HG02588 (cell line): ENCODE data around the gene ARHGAP35.
A peak's percentile ranks its signal among the peaks of the same experiment; 100 is the strongest.
"Not testable (repeated sequence)": the region's sequence is repeated elsewhere in the genome, so short reads cannot be mapped to it uniquely, and the experiment has no call there.

Source experiments
- ATAC-seq: cut with Tn5 transposase; IDR thresholded peaks from one replicate; pipeline ENCODE4 v1.9.1; 2021; ENCODE audit warnings: mild to moderate bottlenecking, moderate library complexity; ENCODE audit not compliant: unreplicated experiment

Gene ARHGAP35

DNA sequence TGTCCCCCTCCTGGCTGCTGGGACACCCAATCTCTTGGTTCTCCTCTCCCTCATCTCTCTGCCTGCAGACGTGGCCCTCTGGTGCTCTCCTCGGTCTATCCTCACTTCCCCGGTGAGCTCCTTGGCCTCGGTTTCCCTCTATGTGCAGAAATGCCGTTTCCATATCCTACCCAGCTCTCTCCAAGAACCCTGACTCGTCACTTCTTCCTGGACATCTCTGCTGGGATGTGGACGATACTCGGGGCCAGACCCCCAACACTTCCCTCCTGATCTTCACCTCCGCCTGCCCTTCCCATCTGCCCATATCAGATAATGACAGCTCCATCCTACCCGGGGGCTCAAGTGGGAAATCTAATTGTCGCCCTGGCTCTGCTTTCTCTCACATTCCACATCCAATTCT, 18.0 kb upstream of the ARHGAP35 start:
- ATAC-seq: no peak

DNA sequence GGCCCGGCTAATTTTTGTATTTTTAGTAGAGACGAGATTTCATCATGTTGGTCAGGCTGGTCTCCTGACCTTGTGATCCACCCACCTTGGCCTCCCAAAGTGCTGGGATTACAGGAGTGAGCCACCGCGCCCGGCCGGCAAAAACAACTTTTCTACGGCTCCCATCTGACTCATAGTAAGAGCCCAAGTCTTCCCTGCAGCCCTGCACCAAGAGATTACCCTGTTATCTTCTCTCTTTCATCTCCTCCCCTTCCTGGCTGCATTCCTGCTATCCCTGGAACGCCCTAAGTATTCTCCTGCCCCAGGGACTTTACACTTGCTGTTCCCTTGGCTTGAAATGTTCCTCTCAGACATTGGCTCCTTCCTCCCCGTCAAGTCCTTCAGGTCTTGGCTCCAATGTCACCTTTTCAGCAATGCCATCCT, 16.7 kb upstream of the ARHGAP35 start:
- no peak for ATAC-seq

DNA sequence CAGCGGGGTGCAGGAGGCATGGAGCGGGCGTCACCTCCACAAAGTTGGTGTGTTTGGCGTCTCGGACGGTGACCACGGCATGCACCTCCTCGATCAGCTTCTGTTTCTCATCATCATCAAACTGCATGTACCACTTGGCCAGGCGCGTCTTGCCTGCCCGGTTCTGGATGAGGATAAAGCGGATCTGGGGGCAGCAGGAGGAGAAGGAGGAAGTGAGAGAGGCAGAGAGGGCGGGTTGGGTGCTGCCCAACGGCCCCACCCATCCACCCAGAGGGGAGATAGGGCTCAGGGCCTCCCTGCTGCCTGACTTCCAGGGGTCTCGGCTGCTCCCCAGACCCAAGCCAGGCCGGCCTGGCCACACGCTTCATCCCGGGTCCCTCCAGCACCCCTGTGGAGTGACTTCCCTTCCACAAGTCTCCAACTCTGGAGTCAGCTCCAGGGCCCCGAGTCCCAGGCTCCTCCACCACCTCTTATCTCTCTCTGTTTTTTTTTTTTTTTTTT, 14.8 kb upstream of the ARHGAP35 start:
- no peak for ATAC-seq

DNA sequence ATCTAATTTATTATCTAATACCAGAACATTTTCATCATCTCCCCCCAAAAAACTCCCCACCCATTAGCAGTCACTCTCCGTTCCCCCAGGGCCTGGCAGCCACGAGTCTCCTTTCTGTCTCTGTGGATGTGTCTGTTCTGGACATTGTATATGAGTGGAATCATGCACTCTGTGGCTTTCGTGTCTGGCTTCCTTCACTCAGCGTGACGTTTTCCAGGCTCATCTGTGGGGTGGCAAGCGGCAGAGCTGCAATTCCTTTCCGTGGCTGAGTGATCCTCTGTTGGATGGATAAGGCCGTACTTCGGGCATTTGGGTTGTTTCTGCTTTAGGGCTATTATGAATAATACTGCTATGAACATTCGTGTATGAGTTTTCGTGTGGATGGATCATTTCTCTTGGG, 13.3 kb upstream of the ARHGAP35 start:
- ATAC-seq: no peak

DNA sequence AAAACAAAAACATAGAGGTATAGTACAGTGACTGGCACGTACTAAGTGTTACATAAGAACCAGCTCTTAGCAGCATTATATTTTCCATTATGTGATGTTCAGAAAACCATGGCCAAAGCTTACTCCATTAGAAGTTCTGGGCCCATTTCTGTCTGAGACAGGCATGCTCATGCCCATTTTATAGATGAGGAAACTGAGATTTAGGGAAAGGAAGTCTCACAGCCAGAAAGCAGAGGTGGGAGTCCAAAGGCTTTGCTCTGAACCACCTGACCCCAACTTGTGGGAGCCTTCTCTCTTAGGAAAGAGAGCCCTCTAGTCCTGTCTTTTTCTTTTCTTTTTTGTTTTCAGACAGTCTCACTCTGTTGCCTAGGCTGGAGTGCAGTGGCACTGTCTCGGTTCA, 12.4 kb upstream of the ARHGAP35 start:
- ATAC-seq: no peak

DNA sequence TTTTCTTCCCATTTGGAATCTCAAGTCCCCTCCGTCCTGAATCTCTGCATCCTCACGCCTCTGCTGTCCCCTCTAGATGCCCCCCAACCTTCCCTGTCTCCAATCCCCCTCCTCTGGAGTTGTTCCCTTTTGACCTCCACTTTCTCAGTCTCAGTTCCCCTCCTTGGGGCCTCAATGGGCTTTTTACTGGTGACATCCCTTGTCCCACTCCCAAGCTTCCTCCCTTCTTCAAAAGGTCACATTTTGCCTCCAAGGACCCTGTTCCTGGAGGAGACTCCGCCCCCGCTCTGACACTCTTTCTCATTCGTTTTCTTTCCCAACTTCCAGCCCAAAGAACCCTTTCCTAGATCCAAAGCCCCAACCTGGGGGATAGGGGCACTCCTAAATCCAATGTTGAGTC, 11.2 kb upstream of the ARHGAP35 start:
- no peak for ATAC-seq

DNA sequence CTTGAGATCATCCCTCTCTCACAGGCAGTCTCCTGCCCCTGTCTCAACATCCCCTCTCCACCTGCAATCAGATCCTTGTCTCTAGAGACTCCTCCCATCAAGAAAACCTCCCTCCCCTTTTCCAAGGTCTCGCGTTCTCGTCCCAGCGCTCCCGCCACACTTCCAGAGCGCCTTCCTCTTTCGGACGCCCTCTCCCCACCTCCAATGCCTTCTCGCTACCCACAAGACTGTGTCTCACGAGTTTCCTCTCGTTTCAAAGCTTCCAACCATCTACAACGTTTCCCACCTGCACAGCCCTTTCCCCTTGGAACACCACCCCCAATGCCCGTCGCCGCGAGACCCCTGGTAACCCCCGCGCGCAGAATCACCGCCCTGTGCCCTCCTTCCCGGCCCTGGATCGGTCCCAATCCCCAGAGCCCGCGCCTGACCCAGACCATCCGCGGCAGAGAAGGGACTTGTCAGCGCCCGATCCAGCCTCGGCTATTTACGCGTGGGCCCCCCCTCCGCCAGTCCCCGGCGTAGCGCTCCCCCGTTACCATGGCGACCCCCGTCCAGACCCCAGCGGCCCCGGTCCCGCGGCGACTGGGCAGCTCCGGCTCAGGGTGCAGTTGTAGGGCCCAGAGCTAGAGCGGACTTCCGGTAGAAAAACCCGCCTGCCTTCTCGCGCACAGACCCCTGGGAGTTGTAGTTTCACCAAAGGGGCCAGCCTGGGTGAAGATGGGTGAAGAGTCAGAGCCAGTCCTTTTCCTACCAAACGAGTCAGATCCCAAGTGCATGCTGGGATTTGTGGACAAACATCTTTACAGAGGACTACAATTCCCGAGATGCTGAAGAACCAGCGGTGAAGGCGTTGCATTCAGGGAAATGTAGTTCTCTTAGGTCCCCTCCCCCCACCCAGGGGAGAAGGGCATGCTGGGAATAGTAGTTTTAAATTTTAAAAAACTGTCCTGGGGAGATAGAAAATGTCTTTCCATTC, 10.3 kb upstream of the ARHGAP35 start, which contains the start of gene AP2S1:
Gene AP2S1, minus strand, starts transcription at position 619 of the 976 bp plus-strand sequence. Its CDS starts 80 bp downstream, at position 539.
- ATAC-seq: peak; percentile 92

DNA sequence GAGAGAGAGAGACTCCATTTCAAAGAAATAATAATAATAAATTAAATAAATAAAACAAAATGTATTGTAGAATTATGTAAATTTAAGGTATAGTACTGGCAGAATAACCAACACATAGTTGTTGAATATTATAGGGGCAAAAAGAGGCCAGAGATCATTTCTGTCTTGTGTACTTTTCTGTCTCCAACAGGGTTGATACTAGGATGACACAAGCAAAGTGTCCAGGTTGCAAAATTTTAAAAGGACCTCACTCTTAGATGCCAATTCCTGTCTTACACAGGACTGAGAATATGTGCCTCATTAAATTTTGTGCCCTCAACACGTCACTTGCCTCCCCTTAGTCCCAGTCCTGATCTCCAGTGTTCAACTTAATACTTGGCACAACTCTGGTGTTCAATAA, 8.0 kb upstream of the ARHGAP35 start:
- no peak for ATAC-seq

DNA sequence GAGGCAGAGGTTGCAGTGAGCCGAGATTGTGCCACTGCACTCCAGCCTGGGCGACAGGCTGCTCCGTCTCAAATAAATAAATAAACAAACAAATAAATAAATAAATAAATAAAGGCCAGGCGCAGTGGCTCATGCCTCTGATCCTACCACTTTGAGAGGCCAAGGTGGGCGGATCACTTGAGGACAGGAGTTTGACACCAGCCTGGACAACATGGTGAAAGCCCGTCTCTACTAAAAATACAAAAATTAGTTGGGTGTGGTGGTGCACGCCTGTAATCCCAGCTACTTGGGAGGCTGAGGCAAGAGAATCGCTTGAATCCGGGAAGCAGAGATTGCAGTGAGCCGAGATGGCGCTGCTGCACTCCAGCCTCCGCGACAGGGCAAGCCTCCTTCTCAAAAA, 6.1 kb upstream of the ARHGAP35 start:
- ATAC-seq: not testable (repeated sequence)

DNA sequence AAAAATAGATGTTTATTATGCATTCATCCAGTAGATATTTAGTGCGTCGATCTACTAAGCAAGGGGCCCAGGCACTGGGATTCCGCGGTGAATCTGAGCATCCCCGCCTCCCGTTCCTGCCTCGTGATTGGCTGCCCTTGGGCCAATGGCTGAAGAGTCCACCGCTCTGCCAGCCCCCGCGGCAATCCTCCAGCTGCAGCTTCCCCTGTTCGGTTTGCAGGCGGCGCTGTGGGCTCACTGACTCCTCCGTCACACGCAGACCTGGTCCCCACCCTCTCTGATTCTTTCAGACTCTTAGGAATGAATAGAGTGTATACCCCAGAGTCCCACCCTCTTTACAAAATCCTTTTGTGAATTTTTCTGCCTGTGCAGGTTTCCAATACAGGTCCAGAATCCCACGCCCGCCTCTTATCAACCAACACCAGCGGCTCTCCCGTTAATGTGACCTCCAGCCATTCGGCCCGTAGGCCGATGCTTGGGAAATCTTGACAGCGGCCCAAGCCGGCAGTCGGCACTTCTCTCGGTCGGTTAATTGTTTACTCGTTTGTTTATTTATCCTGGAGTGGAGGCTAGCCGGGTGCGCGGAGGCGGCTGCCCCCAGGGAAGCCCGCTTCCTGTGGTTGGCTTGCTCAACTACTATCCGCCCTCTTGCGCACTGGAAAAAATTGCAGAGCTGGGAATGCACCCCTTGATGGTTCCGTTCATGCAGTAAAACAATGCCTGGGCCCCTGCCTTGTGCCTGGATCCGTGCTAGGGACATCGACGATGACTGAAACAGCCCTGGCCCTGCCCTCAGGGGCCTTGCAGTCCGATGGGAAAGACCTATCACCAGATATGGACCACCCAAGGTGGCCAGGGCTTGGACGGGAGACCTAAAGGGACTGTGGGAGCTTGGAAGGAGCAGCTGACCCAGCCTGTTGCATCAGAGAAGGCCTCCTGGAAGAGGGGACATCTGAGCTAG, 4.5 kb upstream of the ARHGAP35 start:
- ATAC-seq: peak; percentile 36

DNA sequence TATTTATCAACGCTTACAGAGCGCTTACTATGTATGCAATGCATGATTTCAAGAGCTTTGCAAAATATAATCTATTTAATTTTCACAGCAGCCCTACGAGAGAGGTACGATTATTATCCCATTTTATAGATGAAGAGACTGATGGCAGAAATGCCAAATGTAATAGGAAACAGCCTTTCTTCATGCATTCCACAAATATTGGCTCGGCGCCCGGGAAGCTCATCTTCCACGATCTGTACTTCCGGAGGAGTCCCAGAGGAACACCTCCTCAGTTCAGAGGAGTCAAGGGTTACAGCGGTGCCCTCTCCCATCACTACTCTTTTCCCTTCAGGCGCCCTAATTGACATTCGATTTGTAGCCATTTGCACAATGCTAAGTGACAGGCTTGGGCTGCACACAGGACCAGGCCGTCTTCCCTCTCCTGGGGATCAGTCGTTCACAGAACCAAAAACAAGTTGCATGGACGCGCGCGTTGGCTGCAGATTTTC, 1.1 kb upstream of the ARHGAP35 start:
- no peak for ATAC-seq

DNA sequence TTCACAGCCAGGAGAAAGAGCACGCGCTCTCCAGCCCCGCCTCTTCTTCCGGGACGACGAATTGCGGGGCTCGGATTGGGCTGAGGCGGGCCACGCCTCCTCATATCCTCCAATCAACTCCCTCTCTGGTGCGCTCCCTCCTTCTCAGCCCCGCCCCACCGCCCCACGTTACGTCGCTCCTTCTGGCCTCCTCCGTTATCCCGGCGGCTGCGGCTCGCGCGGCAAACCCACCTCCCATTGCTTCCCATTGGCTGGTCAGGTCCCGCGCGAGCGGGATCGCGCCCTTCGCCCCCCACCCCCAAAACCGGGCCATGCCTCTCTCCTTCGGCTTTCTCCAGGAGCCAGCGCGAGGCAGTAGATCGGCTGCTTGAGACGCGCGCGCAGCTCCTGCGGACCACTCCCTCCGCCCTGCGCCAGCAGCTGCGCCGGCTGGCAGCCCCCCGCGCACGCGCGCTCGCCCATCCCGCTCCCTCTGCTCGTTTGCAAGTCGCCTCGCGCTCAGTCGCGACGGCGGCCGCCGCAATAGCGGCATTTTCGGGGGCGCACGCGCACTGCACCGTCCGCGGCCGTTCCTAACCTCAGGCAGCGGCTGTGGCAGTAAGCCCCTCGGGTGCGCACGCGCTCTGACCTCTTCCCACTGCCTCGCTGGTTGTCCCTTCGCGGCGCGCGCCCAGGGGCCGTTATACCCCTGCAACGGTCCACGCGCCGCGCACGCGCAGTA, 512 bp upstream of the ARHGAP35 start:
- peak; percentile 68 for ATAC-seq

DNA sequence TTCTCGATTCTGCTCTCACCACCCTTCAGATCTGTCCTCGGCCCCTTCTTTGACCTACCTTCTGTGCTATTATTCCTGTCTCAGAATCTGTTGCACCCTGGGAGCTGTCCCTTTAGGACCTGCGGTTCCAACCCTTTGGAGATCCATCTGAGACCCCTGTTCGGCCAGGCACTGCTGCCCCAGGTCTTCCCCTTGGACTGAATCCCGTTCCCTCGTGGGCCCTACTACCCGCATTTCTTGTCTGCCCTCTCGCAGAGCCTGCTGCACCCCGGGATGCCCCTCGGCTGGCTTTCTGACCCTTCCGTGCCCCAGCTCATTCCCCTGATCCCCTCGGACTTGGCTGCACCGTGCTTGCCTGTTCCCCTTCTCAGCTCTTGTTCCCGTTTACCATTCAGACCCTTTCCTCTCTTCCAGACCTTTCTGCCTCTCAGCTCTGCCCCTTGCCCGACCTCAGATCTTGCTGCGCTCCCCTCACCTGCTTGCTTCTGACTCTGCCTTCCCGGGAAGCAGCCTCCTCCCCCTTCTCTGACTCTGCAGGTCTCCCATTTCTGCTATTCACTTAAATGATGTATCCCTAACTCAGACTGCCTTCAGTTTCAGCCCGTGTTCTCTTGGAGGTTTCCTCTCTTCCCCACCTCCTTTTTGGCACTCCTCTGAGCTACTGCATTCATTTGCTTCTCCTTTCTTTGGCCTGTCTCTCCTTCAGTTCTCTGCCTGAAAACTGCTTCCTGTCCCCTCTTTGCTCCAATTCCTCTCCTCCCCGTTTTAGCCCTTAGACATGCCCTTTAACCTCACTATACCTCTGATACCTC, 1.1 kb downstream of the ARHGAP35 start:
- ATAC-seq: no peak

DNA sequence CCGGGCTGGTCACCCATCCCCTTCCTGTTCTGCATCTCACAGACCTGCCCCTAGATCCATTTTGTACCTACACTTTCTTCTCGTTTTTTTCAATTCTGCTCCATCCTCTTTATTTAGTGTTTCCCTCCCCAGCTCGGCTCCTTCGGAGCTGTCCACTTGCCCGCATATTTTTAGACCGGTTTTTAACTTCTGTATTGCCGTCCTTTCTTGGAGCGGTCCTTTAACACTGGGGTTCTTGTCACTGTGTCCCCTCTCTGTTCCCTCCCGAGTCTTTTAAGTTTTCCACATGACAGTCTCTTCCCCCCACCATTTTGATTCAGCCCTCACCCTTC, 1.7 kb downstream of the ARHGAP35 start:
- no peak for ATAC-seq

DNA sequence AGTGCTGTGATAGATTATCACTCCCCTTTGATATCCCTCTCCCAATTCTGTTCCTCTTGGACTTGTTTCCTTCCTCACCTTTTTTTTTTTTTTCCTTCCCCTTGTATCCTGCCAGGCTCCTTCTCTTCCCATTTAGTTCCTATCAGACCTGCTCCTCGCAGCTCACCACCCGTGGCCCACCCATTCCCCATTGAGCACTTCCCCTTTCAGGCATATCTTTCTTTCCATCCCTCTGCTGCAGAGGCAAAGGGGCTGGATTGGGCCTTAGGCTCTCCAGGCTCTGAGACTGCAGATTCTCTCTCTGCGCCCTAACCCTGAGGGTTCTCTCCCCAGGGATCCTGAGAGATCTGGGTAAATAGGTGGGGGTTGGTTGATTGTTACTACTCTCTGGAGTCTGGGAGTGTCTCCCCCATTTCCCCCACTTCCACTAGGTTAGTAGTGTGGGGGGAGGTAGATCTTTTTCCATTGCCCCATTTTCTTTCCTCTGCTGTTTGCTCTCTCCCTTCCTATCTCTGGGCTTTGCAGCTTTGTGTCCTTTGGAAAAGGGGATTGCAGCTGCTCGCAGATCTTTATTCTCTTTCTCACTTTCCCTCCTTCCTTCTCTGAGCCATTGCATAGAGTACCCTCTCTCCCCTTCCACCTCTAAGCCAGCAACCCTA, 2.3 kb downstream of the ARHGAP35 start:
- no peak for ATAC-seq

DNA sequence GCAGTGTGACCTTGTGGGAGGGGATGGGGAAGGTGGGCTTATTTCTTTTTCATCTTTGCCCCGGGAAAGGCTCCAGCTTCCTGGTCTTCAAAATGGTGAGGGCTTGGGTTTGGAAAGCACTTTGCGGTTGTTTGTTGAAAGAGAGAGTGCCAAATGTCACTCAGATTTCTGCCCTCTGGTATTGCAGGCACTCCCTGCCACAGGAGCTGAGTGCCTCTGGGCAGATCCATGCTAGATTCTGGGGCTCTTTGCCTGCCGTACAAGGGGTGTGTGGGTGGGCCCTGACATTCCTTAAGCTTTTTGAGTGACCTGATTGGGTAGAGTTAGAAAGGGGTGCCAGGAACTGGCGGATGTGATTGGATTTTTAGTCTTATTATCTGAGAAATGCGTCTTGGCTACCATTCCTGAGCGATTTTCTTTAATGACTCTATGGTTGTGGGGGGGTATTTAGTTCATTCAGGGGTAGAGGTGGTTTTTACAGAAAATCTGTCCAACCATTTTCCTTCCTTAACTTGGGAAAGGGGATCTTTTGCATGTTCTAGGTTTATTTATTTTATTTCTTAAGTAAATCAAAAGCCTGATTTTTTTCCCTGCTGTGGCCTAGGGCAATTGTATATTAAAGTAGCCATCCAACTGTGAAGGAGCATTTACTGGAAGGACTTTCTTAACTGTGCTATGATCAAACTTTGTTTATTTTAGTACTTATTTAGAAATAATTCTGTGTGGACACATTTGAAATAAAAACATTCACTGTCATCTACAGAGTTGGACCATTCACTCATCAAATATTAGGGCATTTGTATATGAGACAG, 3.2 kb downstream of the ARHGAP35 start:
- ATAC-seq: no peak

DNA sequence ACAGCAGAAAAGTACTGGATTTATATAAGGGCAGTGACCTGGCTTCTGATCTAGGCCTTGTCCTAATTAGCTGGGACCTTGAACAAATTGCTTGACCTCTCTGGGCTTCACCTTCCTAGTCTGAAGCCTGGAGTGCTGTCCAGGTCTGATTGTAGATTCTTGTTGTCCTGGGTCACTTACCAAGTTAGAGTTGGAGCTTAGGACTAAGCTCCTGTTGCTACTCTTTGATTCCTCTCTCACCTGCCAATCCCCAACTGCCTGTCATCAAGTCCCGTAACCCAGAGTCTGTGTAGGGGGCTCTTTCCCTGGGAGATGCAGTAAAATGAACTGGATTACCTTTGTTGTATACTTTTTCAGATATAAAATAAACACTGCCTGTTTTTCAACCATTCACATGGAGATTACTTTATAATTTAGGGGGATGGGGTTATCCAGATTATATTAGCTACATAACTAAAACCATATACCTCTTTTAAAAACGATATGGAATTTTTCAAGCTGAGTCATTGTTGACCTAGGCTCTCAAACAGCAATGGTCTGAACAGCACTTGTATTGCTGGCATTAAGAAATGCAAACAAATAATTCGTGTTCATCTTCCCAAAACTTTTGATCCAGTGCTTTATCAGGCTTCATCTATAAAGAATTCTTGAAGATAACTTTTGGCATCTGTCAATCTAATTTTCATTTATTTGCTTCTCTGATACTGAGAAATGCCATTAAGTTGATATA, 5.8 kb downstream of the ARHGAP35 start:
- no peak for ATAC-seq

DNA sequence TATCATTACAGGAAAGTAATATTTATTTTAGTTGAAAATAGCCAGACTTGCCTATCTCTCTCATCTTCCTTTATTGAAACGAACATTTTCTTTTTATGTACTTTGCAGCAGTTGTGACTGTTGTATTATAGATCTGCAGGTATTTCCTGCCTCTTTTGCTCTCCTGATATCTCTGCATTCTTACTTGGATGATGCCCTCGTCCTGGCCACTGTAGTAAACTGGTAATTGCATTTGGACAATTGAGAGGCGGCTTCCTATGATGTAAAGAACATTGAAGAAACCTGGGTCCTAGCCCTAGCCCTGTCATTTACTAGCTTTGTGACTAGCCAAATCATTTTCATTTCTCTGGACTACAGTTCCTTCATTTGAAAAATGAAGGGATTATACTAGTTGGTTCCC, 6.4 kb downstream of the ARHGAP35 start:
- no peak for ATAC-seq
